Ishikawa (cell line): Measurements from ENCODE around the gene PIP4K2C.

Experiments used
- CREB1 ChIP-seq: IDR thresholded peaks from 2 replicates; pipeline ENCODE4 v1.6.1; 2012; ENCODE audit warnings: low read depth
- EGR1 ChIP-seq: IDR thresholded peaks from 2 replicates; pipeline ENCODE4 v1.6.1; 2012
- EP300 ChIP-seq: IDR thresholded peaks from 2 replicates; pipeline ENCODE4 v1.6.1; 2012; ENCODE audit warnings: borderline replicate concordance
- FOXM1 ChIP-seq: IDR thresholded peaks from 2 replicates; pipeline ENCODE4 v1.6.1; 2012; ENCODE audit warnings: low read depth, borderline replicate concordance
- NFIC ChIP-seq: IDR thresholded peaks from 2 replicates; pipeline ENCODE4 v1.6.1; 2012
- RAD21 ChIP-seq: IDR thresholded peaks from 2 replicates; pipeline ENCODE4 v1.6.1; 2012; ENCODE audit warnings: low read depth
- TAF1 ChIP-seq: IDR thresholded peaks from 2 replicates; pipeline ENCODE4 v1.6.1; 2012; ENCODE audit warnings: low read depth, mild to moderate bottlenecking
- TCF12 ChIP-seq: IDR thresholded peaks from 2 replicates; pipeline ENCODE4 v1.6.1; 2012; ENCODE audit warnings: low read depth
- TEAD4 ChIP-seq: IDR thresholded peaks from 2 replicates; pipeline ENCODE4 v1.6.1; 2012
- YY1 ChIP-seq: IDR thresholded peaks from 2 replicates; pipeline ENCODE4 v1.6.1; 2012; ENCODE audit warnings: low read depth
- TF ChIP-seq, protein P1 (sequence below): IDR thresholded peaks from 2 replicates; pipeline ENCODE4 v1.6.1; 2012; ENCODE audit warnings: low read depth, mild to moderate bottlenecking
- TF ChIP-seq, protein P2 (sequence below): IDR thresholded peaks from 2 replicates; pipeline ENCODE4 v1.6.1; 2012

DNA sequence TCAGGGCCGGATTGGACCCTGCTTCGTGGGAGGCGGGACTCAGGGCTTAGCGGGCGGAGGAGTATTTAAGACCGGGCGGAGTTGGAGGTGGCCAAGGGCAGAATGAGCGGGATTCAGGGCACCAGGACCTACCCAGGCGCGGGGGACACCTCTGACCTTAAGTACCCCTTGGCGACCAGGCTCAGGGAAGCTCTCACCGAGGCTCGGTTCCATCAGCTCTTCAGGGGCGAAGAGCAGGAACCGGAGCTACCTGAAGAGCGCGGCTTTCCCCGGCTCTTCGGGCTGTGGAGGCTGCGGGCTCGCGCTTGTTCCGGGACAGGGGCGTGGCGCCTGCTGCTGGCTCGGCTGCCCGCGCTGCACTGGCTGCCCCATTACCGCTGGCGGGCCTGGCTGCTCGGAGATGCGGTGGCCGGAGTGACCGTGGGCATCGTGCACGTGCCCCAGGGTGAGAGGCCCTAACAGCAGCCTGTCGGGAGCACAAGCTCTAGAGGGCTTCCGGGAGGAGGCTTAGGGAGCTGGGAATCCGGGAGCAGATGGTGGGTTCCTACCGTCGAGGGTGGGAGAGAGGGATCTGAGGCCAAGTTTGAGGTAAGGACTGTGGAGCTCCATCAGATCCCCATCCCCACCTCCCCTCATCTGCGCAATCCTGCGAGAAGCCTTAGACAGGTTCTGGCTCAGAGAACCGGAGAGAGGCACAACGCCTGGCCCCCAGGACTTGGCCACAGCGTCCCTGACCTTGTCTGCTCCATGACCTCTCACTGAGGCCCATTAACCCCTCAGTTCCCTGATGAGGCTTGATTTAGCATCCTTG, 28.6 kb downstream of the PIP4K2C start:
- TF ChIP-seq RAD21 (no peak), CREB1 (no peak), YY1 (no peak), TEAD4 (no peak), EGR1 (no peak), FOXM1 (no peak), TAF1 (no peak), NFIC (no peak), EP300 (no peak), TCF12 (no peak)
- TF ChIP-seq, protein P1, sequence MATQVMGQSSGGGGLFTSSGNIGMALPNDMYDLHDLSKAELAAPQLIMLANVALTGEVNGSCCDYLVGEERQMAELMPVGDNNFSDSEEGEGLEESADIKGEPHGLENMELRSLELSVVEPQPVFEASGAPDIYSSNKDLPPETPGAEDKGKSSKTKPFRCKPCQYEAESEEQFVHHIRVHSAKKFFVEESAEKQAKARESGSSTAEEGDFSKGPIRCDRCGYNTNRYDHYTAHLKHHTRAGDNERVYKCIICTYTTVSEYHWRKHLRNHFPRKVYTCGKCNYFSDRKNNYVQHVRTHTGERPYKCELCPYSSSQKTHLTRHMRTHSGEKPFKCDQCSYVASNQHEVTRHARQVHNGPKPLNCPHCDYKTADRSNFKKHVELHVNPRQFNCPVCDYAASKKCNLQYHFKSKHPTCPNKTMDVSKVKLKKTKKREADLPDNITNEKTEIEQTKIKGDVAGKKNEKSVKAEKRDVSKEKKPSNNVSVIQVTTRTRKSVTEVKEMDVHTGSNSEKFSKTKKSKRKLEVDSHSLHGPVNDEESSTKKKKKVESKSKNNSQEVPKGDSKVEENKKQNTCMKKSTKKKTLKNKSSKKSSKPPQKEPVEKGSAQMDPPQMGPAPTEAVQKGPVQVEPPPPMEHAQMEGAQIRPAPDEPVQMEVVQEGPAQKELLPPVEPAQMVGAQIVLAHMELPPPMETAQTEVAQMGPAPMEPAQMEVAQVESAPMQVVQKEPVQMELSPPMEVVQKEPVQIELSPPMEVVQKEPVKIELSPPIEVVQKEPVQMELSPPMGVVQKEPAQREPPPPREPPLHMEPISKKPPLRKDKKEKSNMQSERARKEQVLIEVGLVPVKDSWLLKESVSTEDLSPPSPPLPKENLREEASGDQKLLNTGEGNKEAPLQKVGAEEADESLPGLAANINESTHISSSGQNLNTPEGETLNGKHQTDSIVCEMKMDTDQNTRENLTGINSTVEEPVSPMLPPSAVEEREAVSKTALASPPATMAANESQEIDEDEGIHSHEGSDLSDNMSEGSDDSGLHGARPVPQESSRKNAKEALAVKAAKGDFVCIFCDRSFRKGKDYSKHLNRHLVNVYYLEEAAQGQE: no peak
- TF ChIP-seq, protein P2, sequence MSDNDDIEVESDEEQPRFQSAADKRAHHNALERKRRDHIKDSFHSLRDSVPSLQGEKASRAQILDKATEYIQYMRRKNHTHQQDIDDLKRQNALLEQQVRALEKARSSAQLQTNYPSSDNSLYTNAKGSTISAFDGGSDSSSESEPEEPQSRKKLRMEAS: no peak
